UCSD-AML1 (cell line): ENCODE data around the gene GNB1L.
"Not testable (repeated sequence)": the region's sequence is repeated elsewhere in the genome, so short reads cannot be mapped to it uniquely, and the experiment has no call there.

ENCODE experiments used
- DNase-seq: peaks from one replicate; lab custom pipeline; 2025; ENCODE audit not compliant: unreplicated experiment; lab: John Stamatoyannopoulos, UW

Gene GNB1L

GRCh38 chr22:19799322-19800190, 55.1 kb downstream of the GNB1L start:
- no peak for DNase-seq

- no peak for DNase-seq
Measured at GRCh38 chr22:19798891-19799293, 55.8 kb downstream of the GNB1L start.

GRCh38 chr22:19798003-19798665, 56.5 kb downstream of the GNB1L start:
- no peak for DNase-seq

GRCh38 chr22:19797086-19798002, 57.3 kb downstream of the GNB1L start:
- DNase-seq, result no peak

DNA sequence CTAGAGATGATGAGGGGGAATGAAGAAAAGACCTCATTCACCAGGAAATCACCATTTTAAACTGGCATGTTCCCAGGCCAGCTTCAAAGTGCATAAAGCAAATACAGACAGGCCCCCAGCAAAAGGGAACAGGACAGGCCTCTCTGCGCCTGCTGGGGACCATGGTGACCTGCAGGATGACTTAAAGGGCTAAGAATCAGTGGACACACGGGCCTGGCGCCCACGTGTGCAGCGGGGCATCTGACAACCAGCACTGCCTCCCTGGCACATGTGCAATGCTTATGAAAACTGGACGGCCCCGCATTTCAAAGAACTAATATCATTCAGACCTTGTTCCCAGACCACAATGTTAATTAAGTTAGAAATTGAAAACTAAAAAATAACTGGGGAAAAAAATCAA, 58.5 kb downstream of the GNB1L start:
- DNase-seq, result no peak

DNA sequence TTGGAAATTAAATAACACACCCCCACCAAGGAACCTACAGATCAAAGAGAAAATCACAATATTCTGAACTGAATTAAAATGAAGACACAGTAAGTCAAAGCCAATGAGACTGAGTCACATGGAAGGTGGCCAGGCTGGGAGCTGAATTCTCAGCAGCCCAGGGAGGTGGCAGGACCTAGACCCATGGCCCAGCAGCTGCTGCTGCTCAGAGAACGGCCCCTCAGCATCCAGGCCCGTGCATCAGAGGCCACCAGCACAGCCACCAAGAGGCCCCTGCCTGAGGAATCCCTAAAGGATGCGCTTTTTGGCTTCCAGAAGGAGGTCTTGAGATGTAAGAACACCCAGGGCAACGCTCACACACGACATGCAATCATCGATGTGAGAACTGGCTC, 59.1 kb downstream of the GNB1L start:
- no peak for DNase-seq

- DNase-seq, result no peak
Measured at GRCh38 chr22:19793661-19794310, 60.9 kb downstream of the GNB1L start.

- no peak for DNase-seq
Measured at GRCh38 chr22:19793161-19793560, 61.5 kb downstream of the GNB1L start.

- DNase-seq, result not testable (repeated sequence)
Measured at GRCh38 chr22:19792383-19792896, 62.2 kb downstream of the GNB1L start.

GRCh38 chr22:19791894-19792293, 62.8 kb downstream of the GNB1L start:
- DNase-seq, result no peak

DNA sequence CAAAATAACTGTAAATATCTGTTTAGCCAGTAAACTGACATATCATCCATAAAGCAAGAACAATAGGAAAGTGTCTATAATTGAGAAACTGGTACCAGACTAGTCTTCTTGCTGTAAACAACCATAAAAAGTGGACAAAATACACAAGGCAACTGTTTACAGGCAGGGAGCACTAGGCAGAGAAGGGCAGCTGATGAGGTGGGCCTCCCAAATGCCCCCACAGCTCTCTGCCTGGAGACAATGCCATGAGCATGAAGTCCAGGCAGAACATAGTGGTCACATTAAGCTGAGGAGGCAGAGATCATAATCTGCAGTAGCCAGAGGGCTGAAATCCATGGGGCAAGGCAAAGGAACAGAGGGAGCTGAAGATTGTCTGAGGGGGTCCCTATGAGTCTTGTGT, 63.4 kb downstream of the GNB1L start:
- no peak for DNase-seq

DNA sequence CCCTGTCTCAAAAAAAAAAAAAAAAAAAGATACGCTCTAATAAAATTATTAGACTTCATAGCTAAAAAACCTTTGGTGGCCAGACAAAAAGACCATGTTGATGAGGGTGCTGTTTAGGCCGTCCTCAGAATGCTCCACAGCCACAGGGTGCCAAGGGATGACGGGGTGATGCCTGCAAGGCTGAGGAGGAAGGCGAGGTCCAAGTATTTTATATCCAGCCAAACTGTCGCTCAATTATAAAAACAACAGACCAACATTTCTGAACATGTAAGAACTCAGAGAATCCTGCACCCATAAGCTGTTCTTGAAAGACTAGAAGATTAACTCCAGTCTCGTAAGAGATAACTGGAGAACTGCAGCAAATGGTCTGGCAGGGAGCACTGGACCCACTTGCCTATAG, 64.8 kb downstream of the GNB1L start:
- no peak for DNase-seq

DNA sequence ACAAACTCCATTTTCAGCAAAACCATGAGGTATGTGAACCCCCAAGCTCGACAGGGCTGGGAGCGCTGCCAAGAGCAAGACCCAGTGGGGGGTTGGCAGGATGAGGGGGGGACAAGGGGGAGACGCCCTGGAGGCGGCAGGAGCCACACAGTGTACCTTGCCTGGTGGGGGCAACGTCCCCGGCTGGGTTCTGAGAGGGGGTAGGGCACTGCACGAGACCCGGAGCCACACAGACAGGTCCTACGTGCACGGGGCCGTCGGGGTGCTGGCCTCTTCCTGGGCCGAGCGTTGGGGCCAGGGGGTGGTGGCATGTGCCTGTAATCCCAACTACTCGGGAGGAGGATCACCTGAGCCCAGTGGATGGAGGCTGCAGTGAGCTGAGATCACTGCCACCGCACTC, 65.3 kb downstream of the GNB1L start:
- no peak for DNase-seq

DNA sequence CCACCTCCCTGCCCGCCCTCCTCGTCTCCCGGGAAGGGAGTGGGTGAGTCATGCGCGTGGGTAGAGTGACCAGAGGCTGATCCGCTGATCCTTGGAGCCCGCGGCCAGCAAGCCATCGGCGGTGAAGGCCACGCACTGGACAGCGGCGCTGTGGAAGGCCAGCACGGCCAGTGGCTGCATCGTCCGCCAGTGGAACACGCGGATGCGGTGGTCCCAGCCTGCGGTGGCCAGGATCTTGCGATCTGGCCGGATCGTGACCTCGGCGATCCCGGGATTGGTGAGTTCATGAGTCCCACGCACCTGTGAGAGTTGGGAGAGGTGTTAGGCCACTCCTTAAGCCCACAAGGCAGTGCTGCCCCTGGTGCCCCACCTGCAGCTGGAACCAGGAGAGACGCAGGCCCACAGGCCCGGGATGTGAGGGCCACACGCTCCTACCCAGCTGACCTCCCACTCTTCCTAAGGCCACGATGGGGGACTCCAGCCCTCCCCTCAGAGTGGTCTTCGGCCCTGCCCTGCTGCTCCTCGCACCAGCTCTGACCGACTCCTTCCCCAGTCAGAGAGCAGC, 65.9 kb downstream of the GNB1L start:
- DNase-seq, result no peak

DNA sequence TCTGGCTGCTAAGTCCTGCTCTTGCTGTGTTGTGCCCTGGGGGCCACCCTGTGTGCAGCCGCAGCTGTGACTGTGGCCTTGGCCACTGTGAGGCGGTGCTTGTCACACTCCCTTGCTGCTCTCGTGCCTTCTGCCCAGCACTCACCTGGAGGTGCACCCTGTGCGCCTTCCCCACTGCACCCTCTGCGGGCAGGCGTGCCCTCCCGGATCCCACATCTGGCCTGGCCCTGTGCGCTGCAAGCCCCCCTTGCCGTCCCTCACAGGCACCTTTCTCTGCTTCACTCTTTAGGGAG, 66.9 kb downstream of the GNB1L start:
- DNase-seq, result no peak

GRCh38 chr22:19786959-19787848, 67.5 kb downstream of the GNB1L start:
- no peak for DNase-seq

DNA sequence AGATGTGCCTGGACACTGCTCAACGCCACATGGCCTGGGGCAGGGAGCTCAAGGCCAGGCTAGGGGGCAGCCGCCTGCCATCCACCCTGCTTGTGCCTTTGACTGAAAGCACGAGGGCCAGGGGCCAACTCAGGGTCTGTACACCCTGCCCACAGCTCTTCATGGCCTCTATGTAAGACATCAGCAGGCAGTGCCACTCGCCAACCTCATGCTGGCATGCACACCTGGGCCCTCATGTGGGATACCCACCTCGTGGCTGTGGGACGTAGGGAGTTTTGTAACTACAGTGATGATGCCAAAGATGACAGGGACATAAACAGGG, 68.4 kb downstream of the GNB1L start:
- no peak for DNase-seq

DNA sequence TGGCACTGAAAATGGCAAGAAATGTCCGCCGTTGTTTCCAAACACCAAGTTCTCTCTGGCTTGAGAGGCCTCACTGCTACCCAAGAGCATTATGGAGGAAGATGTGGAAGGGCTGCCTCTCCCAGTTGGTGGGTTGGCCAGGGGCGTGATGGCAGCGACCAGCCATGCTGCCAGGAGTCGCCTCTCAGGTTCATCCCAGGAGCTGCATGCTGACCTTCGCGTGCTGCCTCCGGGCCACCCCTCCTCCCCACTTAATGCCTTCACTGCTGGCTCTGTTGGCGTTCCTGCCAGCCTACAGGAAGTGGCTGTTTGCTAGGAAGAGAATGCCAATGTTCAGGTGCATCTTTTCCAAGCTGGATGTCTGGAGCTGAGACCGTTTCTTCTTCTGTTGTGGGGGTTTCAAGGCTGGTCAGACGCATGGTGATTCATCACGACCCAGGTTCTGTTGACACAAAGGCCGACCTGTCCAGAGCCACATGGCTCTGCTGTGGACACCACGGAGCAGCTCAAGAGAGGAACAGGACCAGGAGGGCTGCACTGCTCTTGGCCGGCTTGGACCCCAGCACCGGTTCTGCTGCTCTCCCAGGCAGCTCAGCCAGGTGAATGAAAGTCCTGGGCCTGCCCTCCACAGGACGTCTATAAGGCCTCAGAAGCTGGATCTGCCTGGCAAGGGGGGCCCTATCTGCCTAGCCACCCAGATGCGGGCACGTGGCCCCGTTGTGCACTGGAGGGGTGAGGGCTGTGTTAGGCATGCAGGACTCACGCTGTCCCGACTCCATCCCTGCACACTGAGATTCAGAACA, 69.0 kb downstream of the GNB1L start:
- DNase-seq, result no peak
